Vein endothelial cell (primary cell): ENCODE data around the gene C9. TPM values are rescaled to one million over a fixed set of nuclear protein-coding genes. Genes with fewer than 3 reads are reported as not detected.

Source experiments
- total RNA-seq: library from RNA; depleted of rRNA; stranded (reverse); fragments of >200 nt; gene quantifications from 2 replicates; pipeline ENCODE4 v1.2.3, GENCODE V29; 2012

C9 gene
- 0.29 TPM in 1 of 2 replicates, not detected in the other for total RNA-seq

GRCh38 chr5:39364367-39364766, at the start of gene C9:
Gene C9, minus strand, starts transcription at chr5:39364495. Its CDS starts 31 bp downstream, at chr5:39364464.

Other genes with a start within 250 kb of the C9 start
- gene FYB1, start 144.9 kb downstream of the C9 start, total RNA-seq: not detected in 2 replicates
- 153 and 158 TPM in 2 replicates for gene DAB2, start 60.5 kb upstream of the C9 start, total RNA-seq